GM12892 (cell line): ENCODE results near the gene FNDC3A.

Experiments
- POLR2A ChIP-seq: IDR thresholded peaks from 2 replicates; pipeline ENCODE4 v1.6.1; 2011; ENCODE audit warnings: low read depth, low read length, control low read depth
- TAF1 ChIP-seq: IDR thresholded peaks from 2 replicates; pipeline ENCODE4 v1.6.1; 2011; ENCODE audit warnings: low read depth, mild to moderate bottlenecking, control low read depth, low read length, borderline replicate concordance

- TF ChIP-seq POLR2A (no peak), TAF1 (no peak)
Observed at GRCh38 chr13:49245101-49245500, 269.4 kb downstream of the FNDC3A start.
